Endodermal cell (in vitro differentiated cells): ENCODE data around the gene FAM221B. TPM values are rescaled to one million over a fixed set of nuclear protein-coding genes. Genes with fewer than 3 reads are reported as not detected.

ENCODE experiments used
- DNase-seq: peaks from one replicate; pipeline ENCODE4 v3.0.0-alpha.2; 2017
- H3K27ac ChIP-seq: 2 replicates; pipeline ENCODE4 v1.5.1; 2013; ENCODE audit warnings: mild to moderate bottlenecking, low read depth, low read length, moderate library complexity
- H3K27me3 ChIP-seq: 2 replicates; pipeline ENCODE4 v1.6.1; 2013; ENCODE audit warnings: mild to moderate bottlenecking, low read length, moderate library complexity; ENCODE audit not compliant: insufficient read depth, control insufficient read depth, poor library complexity, severe bottlenecking
- H3K36me3 ChIP-seq: 2 replicates; pipeline ENCODE4 v1.7.0; 2013; ENCODE audit warnings: mild to moderate bottlenecking, low read length, moderate library complexity; ENCODE audit not compliant: control insufficient read depth, insufficient read depth
- H3K4me1 ChIP-seq: one replicate; pipeline ENCODE4 v1.7.0; 2013; ENCODE audit warnings: low read length; ENCODE audit not compliant: control insufficient read depth, insufficient read depth
- H3K4me3 ChIP-seq: 2 replicates; pipeline ENCODE4 v1.5.1; 2013; ENCODE audit warnings: mild to moderate bottlenecking, low read length, moderate library complexity
- H3K9ac ChIP-seq: 2 replicates; pipeline ENCODE4 v1.6.1; 2013; ENCODE audit warnings: mild to moderate bottlenecking, low read length, moderate library complexity; ENCODE audit not compliant: poor library complexity, severe bottlenecking; ENCODE audit errors: extremely low read depth
- H3K9me3 ChIP-seq: 2 replicates; pipeline ENCODE4 v1.6.1; 2013; ENCODE audit warnings: mild to moderate bottlenecking, low read length, moderate library complexity; ENCODE audit not compliant: control insufficient read depth
- H3K27ac Mint-ChIP-seq: 2 replicates; pipeline ENCODE4 v1.8.0; 2020; ENCODE audit warnings: mixed read lengths
- H3K27me3 Mint-ChIP-seq: 2 replicates; pipeline ENCODE4 v1.8.0; 2021; ENCODE audit warnings: mild to moderate bottlenecking, mixed read lengths; ENCODE audit not compliant: insufficient read depth
- H3K36me3 Mint-ChIP-seq: 2 replicates; pipeline ENCODE4 v1.8.0; 2020; ENCODE audit warnings: low read depth, mixed read lengths
- H3K4me1 Mint-ChIP-seq: 2 replicates; pipeline ENCODE4 v1.8.0; 2020; ENCODE audit warnings: mixed read lengths
- H3K4me3 Mint-ChIP-seq: 2 replicates; pipeline ENCODE4 v1.8.0; 2020; ENCODE audit warnings: mild to moderate bottlenecking, moderate library complexity, mixed read lengths
- H3K9me3 Mint-ChIP-seq: 2 replicates; pipeline ENCODE4 v1.8.0; 2020; ENCODE audit warnings: mild to moderate bottlenecking, mixed read lengths
- WGBS, 2 experiments: methylation state at CpG; one replicate each; pipeline versions ENCODE4 v1.1.5 to v1.1.7; 2013; ENCODE audit warnings: missing lambda C conversion rate in 2 of 2, mixed read lengths in 1 of 2; ENCODE audit not compliant: insufficient coverage in 1 of 2, insufficient read length in 1 of 2; 5-methylcytosine and 5-hydroxymethylcytosine counted together
- total RNA-seq, 2 donors: library from RNA; stranded (reverse); fragmentation: NEBNext Ultra II Directional in 1 of 2; extraction: Animal tissue kit (Norgen Biotek cat#: 25700) in 1 of 2; gene quantifications; 2 replicates in 1 of 2; 3 replicates in 1 of 2; pipeline ENCODE4 v1.2.1, GENCODE V29; 2021
- TF ChIP-seq, protein P1 (sequence below): fragments of 200-600 bp; sonication (generic); conservative IDR thresholded peaks from 2 replicates; pipeline ENCODE4 v1.5.0; 2021; ENCODE audit warnings: antibody characterized with exemption, mild to moderate bottlenecking

FAM221B gene
- total RNA-seq, 2 donors from 2014 or later, result 0.22 TPM; not detected in 1

GRCh38 chr9:35789541-35789940, 39.0 kb downstream of the FAM221B start:
- no peak overlapping the region for H3K27ac ChIP-seq
- Mint-ChIP-seq H3K36me3 (peaks cover 20% of the 10 kb centered on the region), H3K9me3 (no peaks in the 10 kb centered on the region)

GRCh38 chr9:35783418-35783817, 45.1 kb downstream of the FAM221B start:
- H3K27me3 ChIP-seq, result no peaks in the 10 kb centered on the region
- DNase-seq, result no peak
- no peak overlapping the region for H3K4me3 ChIP-seq
- H3K9me3 ChIP-seq, result peaks cover 4% of the 10 kb centered on the region
- H3K36me3 ChIP-seq, result no peaks in the 10 kb centered on the region
- Mint-ChIP-seq H3K36me3 (peaks cover 39% of the 10 kb centered on the region), H3K9me3 (peaks cover 4% of the 10 kb centered on the region), H3K4me3 (no peak overlapping the region), H3K27ac (no peak overlapping the region), H3K27me3 (no peaks in the 10 kb centered on the region), H3K4me1 (no peaks in the 10 kb centered on the region)
- H3K4me1 ChIP-seq, result no peaks in the 10 kb centered on the region
- no peak overlapping the region for H3K27ac ChIP-seq
- no peak overlapping the region for H3K9ac ChIP-seq
- TF ChIP-seq, protein P1, sequence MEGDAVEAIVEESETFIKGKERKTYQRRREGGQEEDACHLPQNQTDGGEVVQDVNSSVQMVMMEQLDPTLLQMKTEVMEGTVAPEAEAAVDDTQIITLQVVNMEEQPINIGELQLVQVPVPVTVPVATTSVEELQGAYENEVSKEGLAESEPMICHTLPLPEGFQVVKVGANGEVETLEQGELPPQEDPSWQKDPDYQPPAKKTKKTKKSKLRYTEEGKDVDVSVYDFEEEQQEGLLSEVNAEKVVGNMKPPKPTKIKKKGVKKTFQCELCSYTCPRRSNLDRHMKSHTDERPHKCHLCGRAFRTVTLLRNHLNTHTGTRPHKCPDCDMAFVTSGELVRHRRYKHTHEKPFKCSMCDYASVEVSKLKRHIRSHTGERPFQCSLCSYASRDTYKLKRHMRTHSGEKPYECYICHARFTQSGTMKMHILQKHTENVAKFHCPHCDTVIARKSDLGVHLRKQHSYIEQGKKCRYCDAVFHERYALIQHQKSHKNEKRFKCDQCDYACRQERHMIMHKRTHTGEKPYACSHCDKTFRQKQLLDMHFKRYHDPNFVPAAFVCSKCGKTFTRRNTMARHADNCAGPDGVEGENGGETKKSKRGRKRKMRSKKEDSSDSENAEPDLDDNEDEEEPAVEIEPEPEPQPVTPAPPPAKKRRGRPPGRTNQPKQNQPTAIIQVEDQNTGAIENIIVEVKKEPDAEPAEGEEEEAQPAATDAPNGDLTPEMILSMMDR, result no peak

More at GRCh38 chr9:35789541-35789940, 39.0 kb downstream of the FAM221B start:
- Histone ChIP-seq H3K4me1 (peaks cover 7% of the 10 kb centered on the region), H3K27me3 (no peaks in the 10 kb centered on the region), H3K9ac (no peak overlapping the region), H3K36me3 (no peaks in the 10 kb centered on the region), H3K4me3 (no peak overlapping the region), H3K9me3 (no peaks in the 10 kb centered on the region)
- H3K4me3 Mint-ChIP-seq, result no peak overlapping the region
- peaks cover 12% of the 10 kb centered on the region for H3K4me1 Mint-ChIP-seq
- H3K27me3 Mint-ChIP-seq, result peaks cover 5% of the 10 kb centered on the region
- TF ChIP-seq, protein P1, result no peak
- no peak for DNase-seq
- H3K27ac Mint-ChIP-seq, result no peak overlapping the region
- 70 to 82% methylated on average over 2 of the region's 2 CpGs for WGBS, 2 experiments

GRCh38 chr9:35781066-35781465, 47.5 kb downstream of the FAM221B start:
- no peaks in the 10 kb centered on the region for H3K27me3 Mint-ChIP-seq
- H3K36me3 Mint-ChIP-seq, result peaks cover 27% of the 10 kb centered on the region
- H3K27ac ChIP-seq, result no peak overlapping the region
- WGBS, 2 experiments, result no CpG with 5 or more reads among the region's 2 CpGs
- no peak overlapping the region for H3K9ac ChIP-seq
- H3K4me1 Mint-ChIP-seq, result peaks cover 2% of the 10 kb centered on the region
- H3K27ac Mint-ChIP-seq, result no peak overlapping the region
- no peak for DNase-seq
- no peak overlapping the region for H3K4me3 ChIP-seq
- H3K27me3 ChIP-seq, result no peaks in the 10 kb centered on the region
- H3K9me3 Mint-ChIP-seq, result peaks cover 4% of the 10 kb centered on the region
- H3K4me3 Mint-ChIP-seq, result no peak overlapping the region
- H3K36me3 ChIP-seq, result no peaks in the 10 kb centered on the region
- TF ChIP-seq, protein P1, result no peak
- H3K9me3 ChIP-seq, result peaks cover 4% of the 10 kb centered on the region
- no peaks in the 10 kb centered on the region for H3K4me1 ChIP-seq
